ENCODE measurements around the gene SLC4A5.
A peak's percentile ranks its signal among the peaks of the same experiment; 100 is the strongest.

SLC4A5 gene

DNA sequence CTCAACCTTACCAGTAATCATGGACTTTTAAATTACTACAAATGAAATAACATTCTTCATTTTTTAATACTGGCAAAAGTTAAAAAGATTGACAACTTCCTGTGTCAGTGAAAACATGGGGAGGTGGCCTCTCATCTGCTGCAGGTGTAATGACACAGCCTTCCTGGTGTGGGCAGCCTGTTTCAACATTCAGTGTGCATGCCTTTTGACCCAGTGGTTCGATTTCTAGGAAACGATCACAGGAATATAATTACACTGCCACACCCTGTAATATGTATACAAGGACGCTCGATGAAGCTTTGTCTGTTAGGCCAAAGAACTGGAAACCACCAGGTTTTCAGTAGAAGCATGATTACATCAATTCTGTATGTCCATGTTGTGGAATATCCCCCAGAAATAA, 76.1 kb downstream of the SLC4A5 start:
- DNase-seq (ENCODE audit: low read depth in 2 of 2): peak in 1 of 2 donors; percentile 20

DNA sequence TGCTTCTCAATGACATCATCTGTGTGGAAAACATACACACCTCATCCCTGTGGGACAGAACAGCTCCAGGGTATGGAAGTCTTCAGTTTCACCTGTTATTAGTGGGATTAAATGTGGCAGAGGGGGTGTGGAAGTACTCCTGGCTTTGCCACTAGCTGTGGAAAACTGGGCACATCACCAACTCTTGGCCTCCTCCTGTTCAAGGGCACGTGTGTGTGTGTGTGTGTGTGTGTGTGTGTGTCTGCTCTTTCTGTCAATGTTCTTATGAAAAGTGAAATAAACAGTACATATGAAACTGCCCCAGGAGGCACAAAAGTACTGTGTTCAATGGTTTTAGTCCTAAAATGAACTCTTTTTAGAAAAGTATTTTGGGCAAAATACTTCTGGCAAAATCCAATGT, 78.9 kb downstream of the SLC4A5 start:
- no peak for DNase-seq (ENCODE audit: low read depth in 2 of 2)

DNA sequence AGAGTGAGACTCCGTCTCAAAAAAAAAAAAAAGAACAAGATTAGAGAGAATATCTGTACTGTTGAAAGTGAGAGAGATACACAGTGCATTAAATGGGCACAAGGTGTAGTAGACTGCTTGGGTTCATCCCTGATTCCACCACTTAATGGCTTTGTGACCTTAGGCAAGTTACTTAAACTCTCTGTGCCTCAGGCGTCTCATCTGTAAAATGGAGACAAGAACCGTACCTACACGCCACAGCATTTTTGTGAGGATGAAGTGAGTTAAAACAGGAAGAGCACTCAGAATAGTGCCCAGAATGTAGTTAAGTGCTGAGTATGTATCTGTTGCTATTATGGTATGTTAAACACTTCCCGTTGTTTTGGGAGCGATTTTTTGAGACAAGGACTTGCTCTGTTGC, 80.5 kb downstream of the SLC4A5 start:
- no peak for DNase-seq (ENCODE audit: low read depth in 2 of 2)

DNA sequence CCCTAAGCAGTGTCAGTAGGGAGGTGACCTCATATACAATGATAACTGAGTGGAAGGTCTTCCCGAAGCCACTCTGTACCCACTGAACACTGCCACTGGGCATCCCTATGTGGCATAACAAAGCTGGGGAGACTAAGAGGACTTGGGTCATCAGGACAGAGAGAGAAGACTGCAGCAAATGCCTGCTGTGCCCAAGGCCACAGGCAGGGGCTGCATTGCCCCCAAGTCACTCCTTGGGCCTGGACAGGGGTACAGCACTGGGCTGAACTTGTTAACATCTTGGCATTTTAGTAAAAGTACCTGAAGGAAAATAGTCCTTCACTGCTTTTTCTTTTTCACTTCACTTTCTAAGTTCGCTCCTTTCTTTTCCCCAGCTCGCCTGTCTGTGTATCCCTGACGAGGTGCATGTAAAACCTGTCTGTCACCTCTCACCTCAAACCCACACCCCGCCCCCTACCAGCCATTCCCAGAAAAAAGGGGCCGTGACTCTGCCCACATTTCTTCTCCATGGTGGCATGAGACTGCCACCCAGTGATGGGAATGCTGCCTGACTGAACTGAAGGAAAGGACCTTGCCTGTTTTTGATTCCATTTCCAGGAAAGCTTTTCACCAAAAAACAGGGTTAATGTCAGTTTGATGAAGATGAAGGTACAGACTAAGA, 81.9 kb downstream of the SLC4A5 start:
- no peak for DNase-seq (ENCODE audit: low read depth in 2 of 2)

DNA sequence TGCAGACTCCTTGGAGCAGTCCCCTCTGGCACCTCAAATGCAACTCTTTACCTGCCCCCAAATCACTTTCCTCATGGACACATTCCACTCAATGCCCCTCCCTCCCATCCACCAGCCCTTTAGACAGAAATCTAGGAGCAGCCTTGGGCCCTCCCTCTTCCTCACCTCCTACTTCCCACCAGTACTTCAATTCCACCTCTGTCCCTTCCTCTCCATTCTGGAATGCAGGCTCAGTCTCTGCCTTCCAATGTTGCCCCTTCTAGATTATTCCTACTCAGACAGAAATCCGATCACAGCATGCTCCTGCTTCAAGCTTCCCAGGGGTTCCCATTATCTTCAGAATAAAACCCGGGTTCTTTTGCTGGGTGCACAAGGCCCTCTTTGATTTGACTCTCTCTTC, 82.7 kb downstream of the SLC4A5 start:
- no peak for DNase-seq (ENCODE audit: low read depth in 2 of 2)

DNA sequence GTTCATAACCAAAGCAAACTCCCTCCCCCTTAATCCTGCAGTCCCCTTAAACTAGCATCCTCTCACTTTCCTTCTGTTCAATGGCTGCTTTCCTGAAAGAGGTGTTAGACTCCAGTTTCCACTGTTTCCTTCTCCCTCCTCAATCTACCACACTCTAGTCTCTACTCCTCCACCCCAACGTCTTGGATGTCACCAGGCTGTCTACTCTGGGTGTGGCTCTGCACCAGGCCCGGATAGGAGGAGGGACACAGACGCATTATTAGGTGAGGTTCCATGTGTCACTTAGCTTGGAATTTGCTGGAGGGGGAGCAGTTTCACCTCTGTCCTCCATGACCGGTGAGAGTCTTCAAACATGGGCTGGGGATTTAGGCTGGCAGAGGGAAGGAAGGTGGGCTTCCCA, 83.5 kb downstream of the SLC4A5 start:
- no peak for DNase-seq (ENCODE audit: low read depth in 2 of 2)

DNA sequence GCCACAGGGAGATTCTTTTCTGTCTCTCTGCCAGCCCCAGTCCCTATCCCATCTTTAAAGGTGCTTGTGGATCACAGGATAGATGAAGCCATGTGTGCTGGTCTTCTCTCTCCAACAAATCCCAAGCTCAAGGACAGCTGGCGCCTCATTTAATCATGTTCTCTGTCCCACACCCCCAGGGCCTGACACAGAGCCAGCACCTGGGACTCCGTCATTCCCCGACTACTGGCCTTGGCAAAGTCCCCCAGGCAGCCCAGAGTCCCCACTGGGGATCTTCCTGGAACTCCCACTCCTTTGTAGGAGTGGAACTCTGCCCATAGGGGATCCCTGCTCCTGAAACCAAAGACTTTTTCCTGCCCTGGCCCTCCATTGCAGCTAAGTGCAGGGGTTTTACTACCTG, 84.0 kb downstream of the SLC4A5 start:
- no peak for DNase-seq (ENCODE audit: low read depth in 2 of 2)

DNA sequence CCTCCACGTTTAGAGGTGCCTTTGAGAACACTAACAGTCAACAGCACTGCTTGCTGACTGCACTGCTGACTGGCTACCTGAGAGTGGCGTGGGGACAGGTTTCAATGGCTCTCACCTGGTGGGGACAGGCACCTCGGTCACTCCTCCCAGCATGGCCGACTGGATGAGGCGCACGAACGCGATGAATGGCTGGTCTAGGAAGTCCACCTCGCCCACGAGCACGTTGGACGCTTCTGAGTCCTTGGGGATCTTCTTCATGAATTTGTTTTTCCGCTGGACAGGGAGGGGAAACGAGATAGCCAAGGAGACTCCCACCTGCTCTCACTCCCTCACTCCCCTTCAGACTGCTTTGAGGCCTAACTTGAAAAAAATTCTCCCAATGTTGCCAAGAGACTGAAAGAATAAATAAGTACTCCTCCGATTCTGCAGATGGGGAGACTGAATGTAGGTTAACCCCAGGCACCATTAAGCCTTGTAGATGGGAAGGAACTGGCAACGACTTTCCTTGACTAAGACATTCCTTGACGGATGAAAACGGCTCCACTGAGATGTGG, 87.5 kb downstream of the SLC4A5 start:
- DNase-seq (ENCODE audit: low read depth in 2 of 2): no peak

DNA sequence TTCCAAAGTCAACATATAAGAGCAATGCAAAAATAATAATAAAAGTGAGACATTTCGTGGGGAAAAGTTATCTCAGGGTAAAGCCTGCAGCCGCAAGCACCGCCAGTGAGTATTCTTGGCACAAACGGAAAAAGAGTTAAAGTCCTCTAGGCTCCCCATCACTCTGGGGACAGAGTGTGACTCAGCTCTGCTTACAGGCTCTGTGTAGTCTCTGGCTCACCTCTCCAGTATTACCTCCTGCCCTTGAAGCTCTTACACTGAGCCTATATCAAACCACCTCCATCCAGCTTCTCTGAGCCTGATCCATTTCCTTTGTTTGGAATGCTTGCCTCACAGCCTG, 89.3 kb downstream of the SLC4A5 start:
- no peak for DNase-seq (ENCODE audit: low read depth in 2 of 2)

DNA sequence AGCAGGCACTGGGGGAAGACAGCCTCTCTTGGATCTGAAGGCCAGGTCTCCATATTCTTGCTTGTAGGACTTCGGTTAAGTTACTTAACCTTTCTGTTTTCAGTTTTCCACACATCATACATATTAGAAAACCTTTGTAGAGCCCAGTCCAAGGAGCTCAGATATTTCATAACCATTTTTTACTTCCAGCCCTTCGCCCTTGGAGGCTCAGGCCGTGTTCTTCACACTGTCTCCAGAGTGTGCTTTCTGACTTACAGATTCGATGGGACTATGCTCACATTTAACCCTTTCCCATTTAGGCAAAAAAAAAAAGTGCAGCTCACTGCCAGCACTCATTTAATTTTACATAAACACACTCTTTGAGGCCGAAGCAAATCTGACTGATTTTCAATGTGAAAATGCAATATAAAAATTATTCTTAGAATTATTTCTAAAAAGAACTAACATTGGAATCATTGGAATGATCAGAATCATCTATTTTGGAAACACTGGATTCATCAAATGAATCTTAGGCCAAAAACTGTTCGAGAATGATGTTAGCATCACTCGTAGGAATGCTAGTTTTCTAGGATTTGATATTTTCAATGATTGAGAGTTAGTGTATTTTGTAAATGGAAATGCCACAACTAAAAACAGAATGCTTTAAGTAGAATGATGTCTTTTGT, 89.8 kb downstream of the SLC4A5 start:
- DNase-seq (ENCODE audit: low read depth in 2 of 2): no peak

DNA sequence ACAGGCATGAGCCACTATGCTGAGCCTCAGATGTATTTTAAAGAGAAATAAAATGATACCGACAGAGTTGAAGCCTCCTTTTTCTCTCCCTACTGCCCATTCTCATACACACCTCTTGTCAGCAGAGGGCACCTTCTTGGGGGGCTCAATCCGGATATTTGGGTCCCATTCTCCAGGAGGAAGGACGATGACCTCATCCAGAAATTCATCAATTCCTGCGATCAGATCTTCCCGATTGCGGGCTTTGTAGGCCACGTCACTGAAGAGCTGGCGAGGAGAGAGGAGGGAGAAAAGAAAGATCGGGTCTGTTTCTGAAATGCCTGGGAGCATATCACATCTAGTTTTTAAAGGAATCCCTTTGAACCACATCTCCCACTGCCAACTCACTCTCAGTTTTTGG, 90.4 kb downstream of the SLC4A5 start:
- DNase-seq (ENCODE audit: low read depth in 2 of 2): no peak

DNA sequence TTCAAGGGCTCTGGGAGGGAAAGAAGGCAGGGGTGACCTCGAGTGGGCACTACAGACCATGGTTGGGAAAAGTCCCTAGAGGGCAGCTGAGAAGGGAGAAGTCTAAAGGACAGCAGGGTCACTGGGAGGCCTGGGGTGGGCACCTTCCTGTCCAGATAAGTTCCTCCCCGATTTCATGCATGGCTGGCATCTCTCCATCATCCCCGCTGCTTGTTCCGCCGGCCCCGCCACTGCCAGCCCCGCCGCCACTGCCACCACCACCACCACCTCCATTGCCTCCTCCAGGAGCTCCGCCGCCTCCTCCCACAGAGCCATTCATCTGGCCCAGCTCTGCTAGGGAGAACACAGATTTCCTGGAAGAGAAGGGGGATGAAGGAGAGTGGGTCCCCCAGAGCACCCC, 91.2 kb downstream of the SLC4A5 start:
- DNase-seq (ENCODE audit: low read depth in 2 of 2): no peak

DNA sequence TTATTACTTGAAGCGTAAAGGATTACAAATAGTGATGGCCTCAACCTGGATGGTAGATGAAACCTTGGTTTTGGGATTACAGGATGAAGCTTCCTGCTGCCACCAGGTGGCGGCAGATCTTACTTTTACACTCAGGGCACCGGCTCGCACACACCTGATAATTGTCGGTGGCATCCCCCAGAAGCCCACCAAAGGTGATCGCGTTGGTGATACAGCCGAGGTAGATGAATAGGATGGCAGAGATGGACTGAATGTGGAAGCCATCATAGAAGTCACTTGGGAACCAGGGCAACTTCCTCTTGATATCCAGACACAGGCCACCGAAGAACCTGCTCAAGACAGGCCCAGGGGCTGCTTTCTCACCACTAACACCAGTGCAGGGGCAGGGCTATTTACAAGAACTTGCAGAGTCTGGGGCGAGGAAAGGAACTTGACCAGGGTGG, 93.0 kb downstream of the SLC4A5 start:
- DNase-seq (ENCODE audit: low read depth in 2 of 2): no peak

DNA sequence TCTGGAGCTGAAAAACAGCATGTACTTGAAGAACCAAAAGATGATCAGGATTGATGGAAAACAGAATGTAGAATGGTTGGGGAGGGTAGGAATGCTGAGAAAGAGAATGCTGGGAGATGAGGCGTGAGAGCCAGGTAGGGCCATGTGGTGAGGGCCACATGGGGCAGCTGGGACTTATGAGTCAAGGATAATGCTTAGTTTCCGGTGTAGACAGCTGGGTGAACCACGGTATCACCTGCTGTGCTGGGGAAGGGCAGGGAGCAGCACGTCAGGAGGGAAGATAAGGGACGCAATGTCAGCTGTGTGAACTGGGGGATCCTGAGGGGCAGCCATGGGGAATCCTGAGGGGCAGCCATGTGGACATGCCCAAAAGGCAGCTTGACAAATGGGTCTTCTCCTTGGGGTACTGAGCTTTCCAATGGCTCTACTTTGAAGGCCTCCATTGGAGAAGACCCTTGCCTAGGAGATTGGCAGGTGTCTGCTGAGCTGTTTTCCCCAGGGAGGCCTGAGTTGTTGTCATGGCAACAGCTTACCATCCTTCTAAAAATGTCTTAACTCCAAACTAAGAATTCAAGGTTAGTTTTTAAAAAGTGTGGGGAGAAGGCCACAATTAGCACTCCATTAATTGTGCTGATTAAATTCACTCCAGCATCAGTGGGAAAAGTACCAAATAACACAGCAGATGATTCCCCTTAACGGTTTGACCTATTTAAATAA, 93.7 kb downstream of the SLC4A5 start:
- DNase-seq (ENCODE audit: low read depth in 2 of 2): no peak

DNA sequence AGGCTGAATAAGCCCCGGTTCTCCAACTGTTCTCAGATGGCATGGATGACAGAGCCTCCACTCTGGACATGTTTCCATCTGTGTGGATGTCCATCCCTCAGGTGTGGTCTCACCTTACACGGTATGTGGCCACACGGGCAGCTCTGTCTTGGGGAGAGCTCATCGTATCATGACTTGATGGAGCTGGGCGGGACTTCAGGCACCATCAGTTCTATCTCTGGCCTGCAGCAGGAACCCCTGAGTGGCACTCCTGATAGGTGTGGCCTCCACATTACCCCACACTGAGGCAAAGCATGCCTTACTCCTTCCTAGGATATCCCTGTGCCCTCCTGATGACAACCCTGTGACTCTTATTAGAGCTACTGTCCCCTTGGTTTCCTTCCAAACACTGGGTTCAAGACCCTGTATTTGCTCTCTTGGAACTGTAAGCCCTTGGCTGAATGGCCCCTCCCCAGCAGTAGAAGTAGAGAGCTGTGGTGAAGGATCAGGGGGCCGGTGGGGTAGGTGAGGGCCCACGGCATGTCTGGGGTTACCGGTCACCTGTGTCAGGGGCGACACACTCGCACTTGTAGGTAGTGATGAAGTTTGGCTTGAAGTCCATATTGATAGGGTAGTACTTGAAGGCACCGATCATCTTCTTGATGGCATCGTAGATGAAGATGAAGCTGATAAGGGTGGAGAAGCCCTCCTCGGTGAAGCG, 96.6 kb downstream of the SLC4A5 start:
- no peak for DNase-seq (ENCODE audit: low read depth in 2 of 2)

DNA sequence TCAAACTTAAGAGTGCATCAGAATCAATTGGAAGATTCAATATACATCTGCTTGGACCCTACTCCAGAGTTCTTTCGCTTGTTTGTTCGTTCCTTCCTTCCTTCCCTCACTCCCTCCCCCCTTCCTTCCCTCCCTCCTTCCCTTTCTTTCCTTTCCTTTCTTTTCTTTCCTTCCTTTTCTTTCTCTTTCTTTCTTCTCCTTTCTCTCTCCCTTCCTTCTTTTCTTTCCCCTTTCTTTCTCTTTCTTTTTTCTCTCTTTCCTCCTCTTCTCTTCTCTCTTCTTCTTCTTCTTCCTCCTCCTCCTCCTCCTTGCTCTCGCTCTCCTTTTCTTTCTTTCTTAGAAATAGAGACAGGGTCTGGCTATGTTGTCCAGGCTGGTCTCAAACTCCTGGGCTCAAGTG, 98.9 kb downstream of the SLC4A5 start:
- DNase-seq (ENCODE audit: low read depth in 2 of 2): no peak

DNA sequence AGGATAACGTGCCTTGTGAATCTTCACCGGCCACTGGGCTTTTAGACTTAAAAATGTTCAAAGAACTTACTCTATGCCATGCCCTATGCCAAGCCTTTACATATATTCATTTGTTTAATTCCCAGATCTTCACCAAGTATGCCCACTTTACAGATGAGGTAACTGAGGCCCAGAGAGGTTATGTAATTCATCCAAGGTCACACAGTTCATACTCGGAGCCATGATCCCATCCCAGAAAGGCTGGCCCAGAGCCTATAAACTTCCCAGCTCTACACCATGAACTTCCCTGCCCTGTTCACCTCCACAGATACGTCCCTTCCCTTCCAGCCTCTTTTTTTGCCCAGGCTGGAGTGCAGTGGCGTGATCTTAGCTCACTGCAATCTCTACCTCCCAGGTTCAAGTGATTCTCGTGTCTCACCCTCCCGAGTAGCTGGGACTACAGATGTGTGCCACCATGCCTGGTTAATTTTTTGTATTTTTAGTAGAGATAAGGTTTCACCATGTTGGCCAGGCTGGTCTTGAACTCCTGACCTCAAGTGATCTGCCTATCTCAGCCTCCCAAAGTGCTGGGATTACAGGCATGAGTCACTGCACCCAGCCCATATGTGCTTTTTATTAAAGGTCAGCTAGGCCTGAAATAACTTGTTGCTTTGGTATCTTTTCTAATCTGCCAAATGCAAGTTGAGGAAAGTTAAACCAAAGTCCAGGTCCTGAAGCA, 100.7 kb downstream of the SLC4A5 start:
- DNase-seq (ENCODE audit: low read depth in 2 of 2): no peak

DNA sequence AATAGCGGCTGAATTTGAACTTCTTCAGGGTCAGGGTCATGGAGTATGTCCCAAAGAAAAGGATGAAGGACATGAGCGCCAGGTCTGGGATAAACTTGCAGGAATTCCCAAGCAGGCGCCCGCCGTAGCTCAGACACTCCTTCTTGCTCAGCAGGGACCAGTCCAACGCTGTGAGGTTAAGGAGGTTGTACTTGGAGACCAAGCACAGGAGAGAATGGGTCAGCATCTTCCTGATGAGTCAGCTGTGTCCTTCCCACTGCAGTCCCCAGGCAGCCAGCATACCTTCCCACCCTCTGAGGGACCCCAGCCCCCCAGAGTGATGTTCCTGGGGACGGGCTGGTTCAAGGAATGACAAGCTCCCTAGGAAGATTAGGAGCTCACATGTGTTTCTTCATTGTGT, 103.9 kb downstream of the SLC4A5 start:
- no peak for DNase-seq (ENCODE audit: low read depth in 2 of 2)

DNA sequence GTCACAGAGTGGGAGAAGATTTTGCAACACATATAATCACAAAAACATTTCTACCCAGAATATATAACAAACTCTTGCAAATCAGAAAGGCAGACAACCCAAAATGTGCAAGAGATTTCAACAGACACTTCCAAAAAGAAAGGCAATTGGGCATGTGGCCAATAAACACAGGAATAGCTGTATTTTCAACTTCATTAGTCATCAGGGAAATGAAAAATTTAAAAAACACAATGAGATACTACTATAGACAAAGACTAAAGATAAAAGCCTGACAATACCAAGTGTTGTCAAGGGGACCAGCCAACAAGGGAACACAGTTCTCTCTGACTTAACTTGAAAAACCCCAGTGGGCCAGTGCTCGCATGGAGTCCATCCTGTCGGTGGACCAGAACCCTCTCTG, 104.3 kb downstream of the SLC4A5 start:
- no peak for DNase-seq (ENCODE audit: low read depth in 2 of 2)

DNA sequence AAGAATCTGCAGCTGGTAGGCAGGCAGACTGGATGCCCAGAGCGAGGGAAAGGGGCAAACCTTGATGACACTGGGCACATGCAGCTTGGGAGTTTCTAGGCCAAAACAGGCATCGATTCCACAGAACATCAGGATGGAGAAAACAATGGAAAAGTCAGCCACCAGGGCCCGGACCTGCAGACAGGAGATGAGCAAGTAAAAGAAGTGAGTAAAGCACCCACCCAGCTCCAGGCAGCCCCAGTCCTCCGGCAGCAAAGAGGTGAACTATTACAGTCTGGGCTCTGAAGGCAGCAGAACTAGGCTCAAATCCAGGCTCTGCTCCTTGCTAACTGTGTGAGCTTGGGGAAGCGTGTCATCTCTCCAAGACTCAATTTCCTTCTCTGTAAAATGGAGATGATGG, 108.2 kb downstream of the SLC4A5 start:
- DNase-seq (ENCODE audit: low read depth in 2 of 2): no peak

DNA sequence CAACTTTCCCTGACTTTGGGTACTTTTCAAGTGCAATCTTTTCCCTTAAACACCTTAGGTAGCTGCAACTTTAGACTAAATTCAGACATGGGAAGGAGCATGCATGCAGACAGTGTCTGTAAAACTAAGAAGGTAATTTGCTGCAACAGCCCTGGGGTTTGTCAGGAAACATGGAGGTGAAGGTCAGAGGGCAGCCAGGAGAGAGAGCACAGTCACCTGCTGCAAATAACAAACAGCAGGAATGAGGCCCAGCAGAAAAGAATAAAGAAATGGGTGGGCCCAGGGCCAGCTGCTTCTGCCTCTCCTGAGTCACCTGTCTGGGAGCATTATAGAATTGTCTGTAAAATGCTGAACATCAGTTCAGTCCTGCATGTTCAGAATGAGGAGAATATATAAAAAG, 109.6 kb downstream of the SLC4A5 start:
- DNase-seq (ENCODE audit: low read depth in 2 of 2): no peak

DNA sequence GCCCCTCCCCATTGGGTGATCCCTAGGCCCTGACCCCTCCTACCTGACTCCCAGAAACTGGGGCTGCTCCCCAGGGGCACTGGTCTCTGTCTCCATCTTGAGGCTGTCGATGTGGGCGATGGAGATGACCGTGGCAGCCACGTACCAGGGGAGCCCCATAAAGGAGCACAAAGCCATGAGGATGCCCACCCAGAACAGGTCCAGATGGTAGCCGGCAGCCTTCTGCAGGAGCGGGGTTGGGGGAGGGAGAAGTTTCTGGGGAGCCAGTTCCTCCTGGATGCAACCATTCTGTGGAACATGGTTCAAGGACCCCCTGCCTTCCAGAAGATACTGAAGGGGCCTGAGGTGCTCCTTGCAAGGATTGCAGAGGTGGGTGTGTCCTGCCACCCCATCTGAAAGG, 110.8 kb downstream of the SLC4A5 start:
- DNase-seq (ENCODE audit: low read depth in 2 of 2): no peak
